ENCODE results near the gene UNC13D. TPM values are rescaled to one million over a fixed set of nuclear protein-coding genes. Genes with fewer than 3 reads are reported as not detected.

UNC13D gene
- total RNA-seq, 4 donors from 2014 or later, result 5.9 to 10.0 (median 9.0) TPM

DNA sequence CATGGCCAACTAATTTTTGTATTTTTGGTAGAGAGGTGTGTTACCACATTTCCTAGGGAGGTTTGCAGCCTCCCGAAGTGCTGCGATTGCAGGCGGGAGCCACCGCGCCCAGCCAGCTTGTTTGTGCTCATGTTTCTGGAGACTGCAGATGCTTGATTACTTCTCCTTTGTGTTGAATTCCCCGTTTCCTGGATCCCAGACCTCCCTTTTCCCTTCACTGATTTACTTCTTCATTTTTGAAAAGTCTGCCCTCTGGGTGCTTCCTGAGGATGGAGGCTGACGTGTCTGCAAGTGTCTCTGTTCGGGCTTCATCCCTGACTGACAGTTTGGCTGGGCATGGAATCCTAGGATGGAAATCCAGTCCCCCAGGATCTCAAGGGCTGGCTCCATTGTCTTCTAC, 41.2 kb upstream of the UNC13D start:
- H3K9me3 ChIP-seq, result no peaks in the 10 kb centered on the region
- no peaks in the 10 kb centered on the region for H3K27me3 ChIP-seq
- WGBS, result 92% methylated on average over 8 of the region's 8 CpGs
- H3K27ac ChIP-seq (replicated peaks in 1 of 4), result no peak overlapping the region
- no peak for TF ChIP-seq POLR2AphosphoS5 (IDR thresholded peaks at IDR 0.05)
- TF ChIP-seq, protein P1, sequence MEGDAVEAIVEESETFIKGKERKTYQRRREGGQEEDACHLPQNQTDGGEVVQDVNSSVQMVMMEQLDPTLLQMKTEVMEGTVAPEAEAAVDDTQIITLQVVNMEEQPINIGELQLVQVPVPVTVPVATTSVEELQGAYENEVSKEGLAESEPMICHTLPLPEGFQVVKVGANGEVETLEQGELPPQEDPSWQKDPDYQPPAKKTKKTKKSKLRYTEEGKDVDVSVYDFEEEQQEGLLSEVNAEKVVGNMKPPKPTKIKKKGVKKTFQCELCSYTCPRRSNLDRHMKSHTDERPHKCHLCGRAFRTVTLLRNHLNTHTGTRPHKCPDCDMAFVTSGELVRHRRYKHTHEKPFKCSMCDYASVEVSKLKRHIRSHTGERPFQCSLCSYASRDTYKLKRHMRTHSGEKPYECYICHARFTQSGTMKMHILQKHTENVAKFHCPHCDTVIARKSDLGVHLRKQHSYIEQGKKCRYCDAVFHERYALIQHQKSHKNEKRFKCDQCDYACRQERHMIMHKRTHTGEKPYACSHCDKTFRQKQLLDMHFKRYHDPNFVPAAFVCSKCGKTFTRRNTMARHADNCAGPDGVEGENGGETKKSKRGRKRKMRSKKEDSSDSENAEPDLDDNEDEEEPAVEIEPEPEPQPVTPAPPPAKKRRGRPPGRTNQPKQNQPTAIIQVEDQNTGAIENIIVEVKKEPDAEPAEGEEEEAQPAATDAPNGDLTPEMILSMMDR (IDR thresholded peaks at IDR 0.05), result no peak
- no peak for TF ChIP-seq POLR2A (IDR thresholded peaks at IDR 0.05; ENCODE audit: low read depth)
- no peak for TF ChIP-seq EP300 (IDR thresholded peaks at IDR 0.05)
- DNase-seq (ENCODE audit: extremely low spot score), result no peak
- no peaks in the 10 kb centered on the region for H3K4me1 ChIP-seq
- intact Hi-C loops (cut with DNase I), result no loop called here
- H3K36me3 ChIP-seq, result peaks cover under 1 to 31% (median 19%) of the 10 kb centered on the region in 4 donors
- no peak overlapping the region for H3K4me3 ChIP-seq

DNA sequence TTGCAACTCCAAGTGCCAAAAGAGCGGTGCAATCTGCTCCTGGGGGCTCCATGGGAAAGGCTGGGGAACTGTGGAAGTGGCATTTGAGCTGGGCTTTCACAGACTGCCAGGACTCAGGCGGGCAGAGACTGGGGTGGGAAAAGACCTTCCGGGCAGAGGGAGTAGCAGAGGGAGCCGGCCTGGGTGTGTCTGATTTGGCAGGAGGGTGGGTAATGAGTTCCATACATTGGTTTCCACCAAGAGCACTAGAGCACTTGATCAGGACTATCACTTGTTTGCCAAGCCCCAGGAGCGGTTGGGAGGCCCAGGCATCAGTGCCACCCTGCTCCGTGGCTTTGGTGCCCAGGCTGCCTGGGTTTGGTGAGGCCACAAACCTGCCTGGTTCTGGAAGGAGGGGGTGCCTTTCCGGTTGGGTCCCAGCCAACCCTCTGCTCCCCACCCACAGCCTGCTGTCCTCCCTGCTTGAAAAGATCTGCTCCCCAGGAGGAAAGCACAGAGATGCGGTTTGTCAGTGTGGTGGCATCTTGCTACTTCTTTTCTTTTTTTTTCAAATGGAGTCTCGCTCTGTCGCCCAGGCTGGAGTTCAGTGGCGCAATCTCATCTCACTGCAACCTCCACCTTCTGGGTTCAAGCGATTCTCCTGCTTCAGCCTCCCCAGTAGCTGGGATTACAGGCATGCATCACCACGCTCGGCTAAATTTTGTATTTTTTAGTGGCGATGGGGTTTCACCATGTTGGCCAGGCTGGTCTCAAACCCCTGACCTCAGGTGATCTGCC, 37.7 kb upstream of the UNC13D start:
- H3K9me3 ChIP-seq, result no peaks in the 10 kb centered on the region
- H3K27ac ChIP-seq (replicated peaks in 1 of 4), result no peak overlapping the region
- TF ChIP-seq POLR2AphosphoS5 (IDR thresholded peaks at IDR 0.05) (no peak), POLR2A (IDR thresholded peaks at IDR 0.05; ENCODE audit: low read depth) (no peak), EP300 (IDR thresholded peaks at IDR 0.05) (no peak)
- TF ChIP-seq, protein P1 (IDR thresholded peaks at IDR 0.05), result no peak
- intact Hi-C loops (cut with DNase I), result loop anchor here (5.0 kb wide), 1 partner anchor 35 kb away; no protein-coding TSS in a partner anchor
- H3K36me3 ChIP-seq, result no peaks in the 10 kb centered on the region
- H3K27me3 ChIP-seq, result no peaks in the 10 kb centered on the region
- WGBS, result 89% methylated on average over 12 of the region's 15 CpGs
- DNase-seq (ENCODE audit: extremely low spot score), result no peak
- H3K4me1 ChIP-seq, result peaks cover 8 to 15% (median 10%) of the 10 kb centered on the region in 4 donors
- no peak overlapping the region for H3K4me3 ChIP-seq

DNA sequence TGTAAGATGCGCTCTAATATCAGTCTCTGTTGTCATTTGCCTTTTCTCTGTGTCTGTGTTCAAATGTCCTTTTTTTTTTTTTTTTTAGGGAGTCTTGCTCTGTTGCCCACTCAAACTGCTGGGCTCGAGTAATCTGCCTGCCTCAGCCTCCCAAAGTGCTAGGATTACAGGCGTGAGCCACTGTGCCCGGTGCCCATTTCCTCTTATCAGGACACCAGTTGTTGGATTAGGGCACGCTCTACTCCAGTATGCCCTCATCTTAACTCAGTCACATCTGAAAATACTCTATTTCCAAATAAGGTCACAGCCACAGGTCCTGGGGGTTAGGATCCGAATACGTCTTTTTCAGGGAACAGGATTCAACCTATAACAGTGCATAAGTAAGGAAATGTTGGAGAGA, 36.1 kb upstream of the UNC13D start:
- Histone ChIP-seq H3K4me3 (no peak overlapping the region), H3K36me3 (peaks cover 0 to 11% (median 4%) of the 10 kb centered on the region in 4 donors), H3K27ac (replicated peaks in 1 of 4) (peak overlapping the region in 1 of 4 donors; percentile 30), H3K4me1 (peaks cover 24 to 31% (median 26%) of the 10 kb centered on the region in 4 donors), H3K9me3 (no peaks in the 10 kb centered on the region), H3K27me3 (no peaks in the 10 kb centered on the region)
- 84% methylated on average over 7 of the region's 7 CpGs for WGBS
- DNase-seq (ENCODE audit: extremely low spot score), result no peak
- TF ChIP-seq POLR2AphosphoS5 (IDR thresholded peaks at IDR 0.05), result no peak
- TF ChIP-seq POLR2A (IDR thresholded peaks at IDR 0.05; ENCODE audit: low read depth), result no peak
- no peak for TF ChIP-seq EP300 (IDR thresholded peaks at IDR 0.05)
- TF ChIP-seq, protein P1 (IDR thresholded peaks at IDR 0.05), result no peak
- intact Hi-C loops (cut with DNase I), result loop anchor here (5.0 kb wide), 1 partner anchor 33 kb away; no protein-coding TSS in a partner anchor

DNA sequence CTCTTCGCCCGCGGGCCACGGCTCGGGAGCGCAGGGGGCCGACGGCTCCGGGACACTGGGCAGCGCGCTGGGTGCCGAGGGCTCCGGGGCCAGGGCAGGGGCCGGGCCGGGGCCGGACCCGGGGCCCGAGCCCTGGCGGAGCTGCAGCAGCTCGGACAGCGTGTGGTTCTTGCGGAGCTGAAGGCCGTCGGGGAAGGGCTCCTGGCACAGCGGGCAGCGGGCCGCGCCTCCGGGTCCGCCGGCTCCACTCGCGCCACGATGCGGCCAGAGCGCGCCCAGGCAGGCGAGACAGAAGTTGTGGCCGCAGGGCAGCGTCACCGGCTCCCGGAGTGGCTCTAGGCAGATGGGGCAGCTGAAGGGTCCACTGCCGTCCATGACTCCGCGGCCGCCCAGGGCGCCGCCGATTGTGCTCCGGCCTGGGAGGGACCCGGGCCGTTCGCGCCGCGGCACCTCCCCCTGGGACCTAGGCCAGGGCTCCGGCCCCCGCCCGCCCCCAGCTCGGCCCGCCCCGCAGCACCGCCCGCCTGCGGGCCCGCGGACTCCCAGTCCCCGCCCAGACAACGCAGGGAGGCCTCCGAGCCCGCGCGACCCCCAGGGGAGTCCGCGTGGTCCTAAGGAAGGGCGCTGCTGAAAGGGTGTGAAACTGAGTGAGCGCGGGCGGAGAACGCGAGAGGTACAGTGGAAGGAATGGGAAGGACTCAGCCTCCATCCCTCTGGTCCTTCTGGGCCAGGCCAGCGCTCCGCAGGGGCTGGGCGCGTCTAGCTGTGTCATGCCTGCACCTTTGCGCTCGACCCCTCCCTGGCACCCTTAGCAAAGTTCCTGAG, 34.2 kb upstream of the UNC13D start, which contains the start of gene TRIM47:
TRIM47 (minus strand) TSS at position 408 of the 825 bp plus-strand sequence; CDS start at position 375, 33 bp downstream.
- Histone ChIP-seq H3K4me3 (peak within 1 kb of the TSS; percentile 80 to 95 (median 86)), H3K36me3 (peaks cover 10 to 28% (median 23%) of the 10 kb centered on the region in 4 donors), H3K27ac (replicated peaks in 1 of 4) (peak within 1 kb of the TSS; percentile 97 to 99 (median 98)), H3K27me3 (no peaks in the 10 kb centered on the region), H3K9me3 (no peaks in the 10 kb centered on the region), H3K4me1 (peaks cover 43 to 50% (median 44%) of the 10 kb centered on the region in 4 donors)
- TF ChIP-seq POLR2A (IDR thresholded peaks at IDR 0.05; ENCODE audit: low read depth) (peak; percentile 86), EP300 (IDR thresholded peaks at IDR 0.05) (no peak), POLR2AphosphoS5 (IDR thresholded peaks at IDR 0.05) (peak; percentile 89 to 96)
- TF ChIP-seq, protein P1 (IDR thresholded peaks at IDR 0.05), result peak in 2 of 3 experiments; percentile 25 to 37
- intact Hi-C loops (cut with DNase I), result loop anchor here (2.0 to 5.0 kb wide), 2 partner anchors 16 to 101 kb away; a partner anchor contains a TSS
- 4% methylated on average over 23 of the region's 87 CpGs for WGBS
- no peak for DNase-seq (ENCODE audit: extremely low spot score)

Measured in esophagus muscularis mucosa (tissue), 4 donors.